Inflammatory macrophage treated with lipopolysaccharide for 4 hours (primary cell): ENCODE data around the gene PPP2R3A.

Source experiments
- DNase-seq: peaks from one replicate; pipeline ENCODE4 v3.0.0-alpha.2; 2020

PPP2R3A gene

GRCh38 chr3:135975053-135975452 lies 9.5 kb downstream of the PPP2R3A start:
- DNase-seq: no peak

- DNase-seq: no peak
These were observed 10.0 kb downstream of the PPP2R3A start for GRCh38 chr3:135975536-135975935.

- DNase-seq: no peak
These were observed 14.8 kb downstream of the PPP2R3A start for GRCh38 chr3:135980343-135980742.

GRCh38 chr3:135981701-135982403 lies 16.3 kb downstream of the PPP2R3A start:
- DNase-seq: no peak

GRCh38 chr3:135982404-135982761 lies 16.9 kb downstream of the PPP2R3A start:
- DNase-seq: no peak

GRCh38 chr3:135982922-135983581 lies 17.5 kb downstream of the PPP2R3A start:
- DNase-seq: no peak

GRCh38 chr3:135987661-135988060 lies 22.1 kb downstream of the PPP2R3A start:
- DNase-seq: peak; percentile 31

- no peak for DNase-seq
These were observed 23.7 kb downstream of the PPP2R3A start for GRCh38 chr3:135989242-135989641.

GRCh38 chr3:135990903-135991302 lies 25.4 kb downstream of the PPP2R3A start:
- no peak for DNase-seq

- peak; percentile 8 for DNase-seq
These were observed 26.1 kb downstream of the PPP2R3A start for GRCh38 chr3:135991621-135992020.

- DNase-seq: peak; percentile 26
These were observed 26.5 kb downstream of the PPP2R3A start for GRCh38 chr3:135992072-135992471.

- DNase-seq: no peak
These were observed 29.3 kb downstream of the PPP2R3A start for GRCh38 chr3:135994708-135995337.

- DNase-seq: no peak
These were observed 30.2 kb downstream of the PPP2R3A start for GRCh38 chr3:135995766-135996165.

GRCh38 chr3:135997554-135998320 lies 32.2 kb downstream of the PPP2R3A start:
- no peak for DNase-seq

- DNase-seq: no peak
These were observed 42.7 kb downstream of the PPP2R3A start for GRCh38 chr3:136008221-136008620.

- DNase-seq: no peak
These were observed 43.4 kb downstream of the PPP2R3A start for GRCh38 chr3:136008732-136009470.

GRCh38 chr3:136018876-136019275 lies 53.3 kb downstream of the PPP2R3A start:
- no peak for DNase-seq

- no peak for DNase-seq
These were observed 56.3 kb downstream of the PPP2R3A start for GRCh38 chr3:136021803-136022202.

GRCh38 chr3:136022529-136023263 lies 57.2 kb downstream of the PPP2R3A start:
- no peak for DNase-seq

- DNase-seq: no peak
These were observed 57.9 kb downstream of the PPP2R3A start for GRCh38 chr3:136023264-136023978.

- DNase-seq: no peak
These were observed 70.8 kb downstream of the PPP2R3A start for GRCh38 chr3:136036306-136036705.
